Subcutaneous adipose tissue (tissue), 4 donors: ENCODE results near the gene MFN2. TPM values are rescaled to one million over a fixed set of nuclear protein-coding genes. Genes with fewer than 3 reads are reported as not detected.

Source experiments
- CTCF ChIP-seq: fragments of 450-650 bp; IDR thresholded peaks from one replicate; pipeline ENCODE4 v1.5.1; 2016; ENCODE audit warnings: low read depth, mild to moderate bottlenecking, control low read depth, antibody characterized with exemption, moderate library complexity
- total RNA-seq, 4 donors: library from RNA; depleted of rRNA; stranded (reverse); fragments of >200 nt; gene quantifications; one replicate each; pipeline ENCODE4 v1.1.0, GENCODE V29; 2016

The MFN2 gene
- total RNA-seq, 4 donors from 2014 or later, result 46.5 to 69.9 (median 48.8) TPM

GRCh38 chr1:11963622-11964021 is 16.6 kb upstream of the MFN2 start:
- TF ChIP-seq CTCF, result no peak

- no peak for TF ChIP-seq CTCF
Measured at GRCh38 chr1:11964656-11965055, 15.6 kb upstream of the MFN2 start.

- no peak for TF ChIP-seq CTCF
Measured at GRCh38 chr1:11967028-11967547, 13.2 kb upstream of the MFN2 start.

- no peak for TF ChIP-seq CTCF
Measured at GRCh38 chr1:11970441-11971185, 9.6 kb upstream of the MFN2 start.

GRCh38 chr1:11977625-11978024 is 2.6 kb upstream of the MFN2 start:
- no peak for TF ChIP-seq CTCF

- no peak for TF ChIP-seq CTCF
Measured at GRCh38 chr1:11978301-11978700, 1.9 kb upstream of the MFN2 start.

GRCh38 chr1:11979028-11979850 is 1.0 kb upstream of the MFN2 start:
- TF ChIP-seq CTCF, result no peak
